ENCODE results near the gene TACC2. TPM values are rescaled to one million over a fixed set of nuclear protein-coding genes. Genes with fewer than 3 reads are reported as not detected.

The TACC2 gene
- total RNA-seq, 4 donors from 2014 or later, result 31.0 to 52.5 (median 42.2) TPM

DNA sequence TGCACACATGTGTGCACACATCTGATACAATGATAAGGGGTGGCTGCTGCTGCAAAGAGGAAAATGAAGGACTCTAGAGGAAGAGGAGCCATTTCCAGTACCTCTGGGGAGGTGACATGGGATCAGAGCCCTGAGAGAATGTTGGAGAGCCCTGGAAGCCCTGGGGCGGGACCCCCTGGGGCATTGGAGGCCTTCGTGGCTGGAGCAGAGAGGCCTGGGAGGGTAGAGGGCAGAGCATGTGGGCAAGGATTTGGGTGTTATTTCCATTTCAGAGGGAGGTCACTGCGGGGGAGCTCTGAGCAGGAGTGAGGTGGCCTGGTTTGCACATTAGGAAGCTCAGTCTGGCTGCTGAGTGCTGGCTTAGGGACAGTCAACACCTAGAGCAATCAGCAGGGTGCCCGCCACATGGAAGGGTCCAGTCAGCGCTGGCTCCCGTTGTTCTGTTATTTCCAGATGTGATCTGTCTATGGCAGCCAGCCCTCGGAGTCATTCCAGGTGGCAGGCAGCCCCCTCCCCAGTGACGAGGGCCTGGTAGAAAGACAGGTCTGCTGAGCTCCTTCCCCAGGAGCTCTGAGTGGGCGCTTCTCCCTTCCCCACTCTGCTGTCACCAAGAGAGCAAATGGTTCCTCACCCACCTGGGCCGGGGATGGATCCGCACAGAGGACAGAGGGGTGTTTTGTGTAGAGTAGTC lies 258.0 kb downstream of the TACC2 start:
- 86 to 90% methylated on average over 9 to 11 of the region's 11 CpGs for WGBS, 2 donors
- TF ChIP-seq POLR2A (IDR thresholded peaks at IDR 0.05) (no peak), EP300 (IDR thresholded peaks at IDR 0.05) (no peak)
- TF ChIP-seq, protein P1, sequence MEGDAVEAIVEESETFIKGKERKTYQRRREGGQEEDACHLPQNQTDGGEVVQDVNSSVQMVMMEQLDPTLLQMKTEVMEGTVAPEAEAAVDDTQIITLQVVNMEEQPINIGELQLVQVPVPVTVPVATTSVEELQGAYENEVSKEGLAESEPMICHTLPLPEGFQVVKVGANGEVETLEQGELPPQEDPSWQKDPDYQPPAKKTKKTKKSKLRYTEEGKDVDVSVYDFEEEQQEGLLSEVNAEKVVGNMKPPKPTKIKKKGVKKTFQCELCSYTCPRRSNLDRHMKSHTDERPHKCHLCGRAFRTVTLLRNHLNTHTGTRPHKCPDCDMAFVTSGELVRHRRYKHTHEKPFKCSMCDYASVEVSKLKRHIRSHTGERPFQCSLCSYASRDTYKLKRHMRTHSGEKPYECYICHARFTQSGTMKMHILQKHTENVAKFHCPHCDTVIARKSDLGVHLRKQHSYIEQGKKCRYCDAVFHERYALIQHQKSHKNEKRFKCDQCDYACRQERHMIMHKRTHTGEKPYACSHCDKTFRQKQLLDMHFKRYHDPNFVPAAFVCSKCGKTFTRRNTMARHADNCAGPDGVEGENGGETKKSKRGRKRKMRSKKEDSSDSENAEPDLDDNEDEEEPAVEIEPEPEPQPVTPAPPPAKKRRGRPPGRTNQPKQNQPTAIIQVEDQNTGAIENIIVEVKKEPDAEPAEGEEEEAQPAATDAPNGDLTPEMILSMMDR (IDR thresholded peaks at IDR 0.05), result no peak
- DNase-seq (ENCODE audit: low spot score in 2 of 2), result no peak
- H3K9me3 ChIP-seq, result no peaks in the 10 kb centered on the region
- peaks cover 0 to 20% (median 0%) of the 10 kb centered on the region in 3 donors for H3K36me3 ChIP-seq
- no peak overlapping the region for H3K4me3 ChIP-seq
- no peaks in the 10 kb centered on the region for H3K27me3 ChIP-seq
- peaks cover 0 to 31% (median 2%) of the 10 kb centered on the region in 4 donors for H3K4me1 ChIP-seq
- no peak overlapping the region for H3K27ac ChIP-seq

DNA sequence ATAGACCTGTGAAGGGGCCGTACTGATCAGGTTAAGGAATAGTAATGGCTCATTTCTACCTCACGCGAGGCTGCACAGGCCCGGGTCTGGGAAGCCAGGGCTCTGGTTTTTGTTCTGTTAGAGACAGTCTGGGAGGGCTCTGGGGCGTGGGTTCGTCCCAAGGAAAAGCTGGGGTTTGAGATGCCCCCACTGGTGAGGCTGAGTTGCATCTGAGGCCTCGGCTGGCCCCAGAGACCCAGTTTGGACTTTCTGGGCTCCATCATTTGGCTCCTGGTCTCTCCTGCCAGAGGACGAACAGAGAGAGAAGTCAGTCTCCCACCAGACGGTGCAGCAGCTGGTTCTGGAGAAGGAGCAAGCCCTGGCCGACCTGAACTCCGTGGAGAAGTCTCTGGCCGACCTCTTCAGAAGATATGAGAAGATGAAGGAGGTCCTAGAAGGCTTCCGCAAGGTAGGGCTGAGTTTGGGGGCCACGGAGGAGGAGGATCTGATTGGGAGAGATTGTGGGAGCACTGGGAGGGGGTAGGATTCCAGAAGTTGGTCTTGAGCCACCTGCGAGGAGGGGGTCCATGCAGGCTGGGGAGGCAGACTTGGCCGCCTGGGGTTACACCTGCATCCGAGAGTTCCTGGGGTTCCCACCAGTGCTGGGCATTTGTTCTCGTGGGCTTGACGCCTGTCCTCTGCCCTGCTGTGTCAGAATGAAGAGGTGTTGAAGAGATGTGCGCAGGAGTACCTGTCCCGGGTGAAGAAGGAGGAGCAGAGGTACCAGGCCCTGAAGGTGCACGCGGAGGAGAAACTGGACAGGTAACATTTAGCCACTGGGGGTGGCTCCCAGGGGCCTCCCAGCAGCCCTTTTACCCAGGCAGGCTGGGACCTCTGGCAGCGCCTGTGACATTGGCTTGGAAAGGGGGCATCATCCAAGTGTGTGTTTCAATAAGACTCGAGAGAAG lies 259.7 kb downstream of the TACC2 start:
- H3K9me3 ChIP-seq, result no peaks in the 10 kb centered on the region
- H3K36me3 ChIP-seq, result peaks cover 0 to 27% (median 0%) of the 10 kb centered on the region in 3 donors
- WGBS, 2 donors, result 94 to 96% methylated on average over 25 of the region's 25 CpGs
- no peaks in the 10 kb centered on the region for H3K27me3 ChIP-seq
- peaks cover 0 to 23% (median 2%) of the 10 kb centered on the region in 4 donors for H3K4me1 ChIP-seq
- no peak overlapping the region for H3K27ac ChIP-seq
- H3K4me3 ChIP-seq, result no peak overlapping the region
- TF ChIP-seq, protein P1 (IDR thresholded peaks at IDR 0.05), result no peak
- TF ChIP-seq EP300 (IDR thresholded peaks at IDR 0.05), result no peak
- no peak for TF ChIP-seq POLR2A (IDR thresholded peaks at IDR 0.05)
- DNase-seq (ENCODE audit: low spot score in 2 of 2), result no peak

DNA sequence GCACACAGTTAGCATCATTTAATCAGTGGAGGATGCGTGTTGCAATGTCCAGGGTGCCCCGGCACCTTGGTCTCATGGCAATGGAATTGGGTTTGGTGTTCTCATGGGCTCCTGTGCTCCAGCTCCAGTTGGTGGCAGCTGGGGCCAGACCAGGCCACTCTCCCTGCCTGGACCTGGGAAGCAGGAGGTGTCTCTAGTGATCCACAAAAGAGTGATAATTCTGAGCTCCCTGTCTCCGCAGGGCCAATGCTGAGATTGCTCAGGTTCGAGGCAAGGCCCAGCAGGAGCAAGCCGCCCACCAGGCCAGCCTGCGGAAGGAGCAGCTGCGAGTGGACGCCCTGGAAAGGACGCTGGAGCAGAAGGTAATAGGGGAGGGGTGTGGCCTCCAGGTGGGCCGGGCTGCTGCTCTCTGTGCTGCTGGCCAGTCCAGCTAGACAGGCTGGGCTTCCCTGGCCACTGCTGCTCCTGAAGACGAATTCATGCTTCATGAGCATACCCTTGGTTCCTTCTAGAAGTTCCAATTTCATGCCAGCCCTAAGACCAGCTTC lies 260.4 kb downstream of the TACC2 start:
- Histone ChIP-seq H3K4me3 (no peak overlapping the region), H3K4me1 (peaks cover 0 to 17% (median 2%) of the 10 kb centered on the region in 4 donors), H3K9me3 (no peaks in the 10 kb centered on the region), H3K27ac (no peak overlapping the region), H3K27me3 (no peaks in the 10 kb centered on the region), H3K36me3 (peaks cover 0 to 29% (median 0%) of the 10 kb centered on the region in 3 donors)
- WGBS, 2 donors, result 79 to 80% methylated on average over 11 of the region's 11 CpGs
- no peak for DNase-seq (ENCODE audit: low spot score in 2 of 2)
- TF ChIP-seq EP300 (IDR thresholded peaks at IDR 0.05), result no peak
- TF ChIP-seq, protein P1 (IDR thresholded peaks at IDR 0.05), result no peak
- no peak for TF ChIP-seq POLR2A (IDR thresholded peaks at IDR 0.05)

DNA sequence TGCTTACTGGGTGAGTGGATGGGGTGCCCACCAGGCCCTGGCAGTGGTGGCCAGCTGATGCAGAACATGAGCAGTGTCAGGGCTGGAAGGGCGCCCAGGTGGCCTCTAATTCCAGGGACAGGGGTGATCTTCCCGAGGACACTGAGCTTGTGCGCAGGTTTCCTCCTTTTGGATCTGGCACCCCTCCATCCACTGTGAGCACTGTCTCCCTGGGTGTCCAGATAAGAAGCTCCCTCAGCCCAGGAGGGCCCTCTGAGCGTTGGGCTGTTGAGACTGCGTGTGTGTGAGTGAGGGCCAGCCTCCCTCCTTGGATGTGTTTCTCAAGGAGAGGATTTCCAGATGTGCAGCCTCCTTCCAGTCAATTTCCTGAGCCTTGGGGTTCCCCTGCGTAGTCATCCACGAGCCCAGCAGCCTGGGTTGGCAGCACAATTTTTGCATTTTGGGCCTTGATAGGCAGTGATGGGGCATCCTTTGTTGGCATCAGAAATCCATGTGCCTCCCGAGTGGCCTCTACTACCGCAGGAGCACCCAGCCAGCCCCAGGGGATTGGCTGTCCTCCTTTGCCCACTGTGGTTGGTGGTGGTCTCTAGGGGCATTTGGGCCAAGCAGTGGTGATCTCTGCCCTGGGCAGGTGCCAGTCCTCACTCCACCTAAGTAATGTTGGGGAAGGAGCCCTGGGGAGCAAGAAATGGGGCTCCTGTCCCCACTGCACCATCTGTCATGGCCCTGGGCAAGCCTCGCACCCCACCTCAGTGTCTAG lies 261.2 kb downstream of the TACC2 start:
- Histone ChIP-seq H3K27me3 (no peaks in the 10 kb centered on the region), H3K27ac (no peak overlapping the region), H3K36me3 (peaks cover 0 to 29% (median 0%) of the 10 kb centered on the region in 3 donors), H3K9me3 (no peaks in the 10 kb centered on the region), H3K4me1 (peaks cover 0 to 9% (median under 1%) of the 10 kb centered on the region in 4 donors), H3K4me3 (no peak overlapping the region)
- no peak for DNase-seq (ENCODE audit: low spot score in 2 of 2)
- no peak for TF ChIP-seq EP300 (IDR thresholded peaks at IDR 0.05)
- TF ChIP-seq POLR2A (IDR thresholded peaks at IDR 0.05), result no peak
- TF ChIP-seq, protein P1 (IDR thresholded peaks at IDR 0.05), result no peak
- 83 to 88% methylated on average over 8 to 10 of the region's 10 CpGs for WGBS, 2 donors

All from tibial nerve (tissue), 4 donors.